DND-41 (cell line): ENCODE results near the gene MOB3B.

Source experiments
- CTCF ChIP-seq: IDR thresholded peaks from 2 replicates; pipeline ENCODE4 v1.5.1; 2012; ENCODE audit warnings: borderline replicate concordance, low read length, moderate library complexity, mild to moderate bottlenecking; ENCODE audit not compliant: poor library complexity, severe bottlenecking; ENCODE audit errors: extremely low read depth
- EZH2 ChIP-seq: IDR thresholded peaks from 3 replicates; pipeline ENCODE4 v1.6.1; 2012; ENCODE audit warnings: borderline replicate concordance, low read depth, mild to moderate bottlenecking, moderate library complexity, low read length, inconsistent platforms; ENCODE audit not compliant: severe bottlenecking

- TF ChIP-seq CTCF, result no peak
- TF ChIP-seq EZH2, result no peak
Observed at GRCh38 chr9:27365707-27366376, 163.8 kb downstream of the MOB3B start.
